C4-2B (cell line): Measurements from ENCODE around the gene C3orf49.

Experiments
- ZFX ChIP-seq: fragments of 450-650 bp; IDR thresholded peaks from 2 replicates; pipeline ENCODE4 v1.6.1; 2017
- TF ChIP-seq, protein P1 (sequence below): fragments of 450-650 bp; conservative IDR thresholded peaks from 2 replicates; pipeline ENCODE4 v1.5.1; 2017; ENCODE audit warnings: mild to moderate bottlenecking

DNA sequence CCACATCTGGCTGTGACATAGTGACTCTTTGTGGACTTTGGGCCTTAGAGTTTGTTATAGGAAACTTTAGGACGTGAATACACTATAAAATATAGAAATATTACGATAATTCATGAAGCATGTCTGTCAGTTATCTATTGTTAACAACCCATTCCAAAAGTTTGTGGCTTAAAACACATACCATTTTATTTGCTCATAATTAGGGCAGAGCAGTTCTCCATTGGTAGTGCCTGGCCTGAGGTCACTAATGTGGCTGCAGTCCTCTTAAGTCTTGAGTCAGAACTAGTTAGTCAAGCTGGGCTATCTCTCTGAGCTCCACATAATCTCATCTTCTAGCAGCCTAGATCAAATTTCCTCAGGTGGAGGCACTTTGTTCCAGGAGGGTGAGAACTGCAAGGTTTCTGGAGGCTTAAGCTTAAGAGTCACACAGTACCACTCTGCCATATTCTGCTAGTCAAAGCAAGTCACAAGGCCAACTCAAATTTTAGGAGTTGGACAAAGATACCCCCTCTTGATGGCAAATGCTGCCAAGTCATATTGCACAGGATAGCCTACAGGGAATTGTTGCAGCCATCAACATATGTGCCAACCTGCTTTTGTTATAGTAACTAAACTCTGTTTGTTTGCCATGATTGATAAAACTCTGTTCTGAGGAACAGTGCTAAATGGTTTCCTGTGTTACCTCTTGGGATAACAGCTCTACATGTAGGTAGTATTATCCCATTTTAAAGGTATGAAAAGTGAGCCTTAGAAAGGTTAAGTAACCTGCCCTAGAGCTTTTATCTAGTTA lies 53.2 kb downstream of the C3orf49 start:
- TF ChIP-seq, protein P1, sequence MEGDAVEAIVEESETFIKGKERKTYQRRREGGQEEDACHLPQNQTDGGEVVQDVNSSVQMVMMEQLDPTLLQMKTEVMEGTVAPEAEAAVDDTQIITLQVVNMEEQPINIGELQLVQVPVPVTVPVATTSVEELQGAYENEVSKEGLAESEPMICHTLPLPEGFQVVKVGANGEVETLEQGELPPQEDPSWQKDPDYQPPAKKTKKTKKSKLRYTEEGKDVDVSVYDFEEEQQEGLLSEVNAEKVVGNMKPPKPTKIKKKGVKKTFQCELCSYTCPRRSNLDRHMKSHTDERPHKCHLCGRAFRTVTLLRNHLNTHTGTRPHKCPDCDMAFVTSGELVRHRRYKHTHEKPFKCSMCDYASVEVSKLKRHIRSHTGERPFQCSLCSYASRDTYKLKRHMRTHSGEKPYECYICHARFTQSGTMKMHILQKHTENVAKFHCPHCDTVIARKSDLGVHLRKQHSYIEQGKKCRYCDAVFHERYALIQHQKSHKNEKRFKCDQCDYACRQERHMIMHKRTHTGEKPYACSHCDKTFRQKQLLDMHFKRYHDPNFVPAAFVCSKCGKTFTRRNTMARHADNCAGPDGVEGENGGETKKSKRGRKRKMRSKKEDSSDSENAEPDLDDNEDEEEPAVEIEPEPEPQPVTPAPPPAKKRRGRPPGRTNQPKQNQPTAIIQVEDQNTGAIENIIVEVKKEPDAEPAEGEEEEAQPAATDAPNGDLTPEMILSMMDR = no peak
- TF ChIP-seq ZFX = no peak
